ENCODE measurements around the gene APOA1.

GRCh38 chr11:116828632-116829524 lies 8.5 kb downstream of the APOA1 start:
- TF ChIP-seq MXI1 (IDR thresholded peaks at IDR 0.05; ENCODE audit: low read depth, low read length) (no peak), BCL11A (IDR thresholded peaks at IDR 0.05; ENCODE audit: low read depth, low read length) (no peak), EZH2 (IDR thresholded peaks at IDR 0.05; ENCODE audit: borderline replicate concordance, control insufficient read depth, low read depth, low read length) (no peak), EP300 (IDR thresholded peaks at IDR 0.05; ENCODE audit: borderline replicate concordance in 1 of 2, control insufficient read depth in 1 of 2, low read depth in 2 of 2, low read length in 2 of 2) (no peak), CUX1 (IDR thresholded peaks at IDR 0.05; ENCODE audit: insufficient replicate concordance, low read depth, low read length) (no peak), BHLHE40 (IDR thresholded peaks at IDR 0.05; ENCODE audit: borderline replicate concordance in 1 of 2, low read depth in 2 of 2, low read length in 1 of 2) (no peak), CREM (IDR thresholded peaks at IDR 0.05; ENCODE audit: low read depth) (no peak), NR2C1 (IDR thresholded peaks at IDR 0.05) (no peak), REST (IDR thresholded peaks at IDR 0.05; ENCODE audit: low read depth, low read length) (no peak), POLR2A (IDR thresholded peaks at IDR 0.05; ENCODE audit: low read depth, low read length) (no peak), ZBTB40 (IDR thresholded peaks at IDR 0.05; ENCODE audit: borderline replicate concordance) (no peak), TARDBP (IDR thresholded peaks at IDR 0.05; ENCODE audit: borderline replicate concordance) (no peak), ELK1 (IDR thresholded peaks at IDR 0.05; ENCODE audit: low read depth, low read length) (no peak), CHD2 (IDR thresholded peaks at IDR 0.05; ENCODE audit: borderline replicate concordance, low read depth, low read length) (no peak)
